IPS DF 4.7 (cell line): Measurements from ENCODE around the gene WDR45B.

Experiments used
- DNase-seq: peaks from one replicate; pipeline ENCODE4 v3.0.0-alpha.2; 2013; ENCODE audit warnings: low spot score; ENCODE audit errors: extremely low read depth

Gene WDR45B

DNA sequence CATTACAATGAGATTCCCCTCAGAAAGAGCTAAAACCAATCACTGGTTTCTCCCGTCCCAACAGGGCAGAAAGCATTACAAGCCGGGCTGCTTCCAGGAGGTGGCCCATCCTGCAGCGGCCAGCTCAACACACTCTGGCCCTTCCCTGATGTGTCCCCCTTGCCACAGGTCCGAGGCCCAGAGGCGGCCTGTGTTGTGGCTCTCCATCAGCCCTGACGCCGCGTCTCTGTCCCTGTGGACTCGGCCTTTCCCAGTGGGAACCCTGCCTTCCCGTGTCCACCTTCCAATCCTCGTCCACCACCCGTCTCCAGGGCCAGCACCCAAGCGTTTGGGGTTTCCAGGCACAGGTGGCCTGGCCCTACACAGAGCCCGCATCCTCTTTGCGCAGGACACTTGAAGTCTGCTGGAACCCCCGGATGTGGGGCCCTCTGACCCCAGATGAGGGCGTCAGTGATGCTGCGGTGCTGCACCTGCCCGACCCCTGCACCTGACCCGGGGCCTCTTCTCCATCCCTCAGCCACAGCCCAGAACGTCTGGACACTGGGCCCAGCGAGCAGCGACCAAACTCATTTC is 29.2 kb upstream of the WDR45B start:
- no peak for DNase-seq

DNA sequence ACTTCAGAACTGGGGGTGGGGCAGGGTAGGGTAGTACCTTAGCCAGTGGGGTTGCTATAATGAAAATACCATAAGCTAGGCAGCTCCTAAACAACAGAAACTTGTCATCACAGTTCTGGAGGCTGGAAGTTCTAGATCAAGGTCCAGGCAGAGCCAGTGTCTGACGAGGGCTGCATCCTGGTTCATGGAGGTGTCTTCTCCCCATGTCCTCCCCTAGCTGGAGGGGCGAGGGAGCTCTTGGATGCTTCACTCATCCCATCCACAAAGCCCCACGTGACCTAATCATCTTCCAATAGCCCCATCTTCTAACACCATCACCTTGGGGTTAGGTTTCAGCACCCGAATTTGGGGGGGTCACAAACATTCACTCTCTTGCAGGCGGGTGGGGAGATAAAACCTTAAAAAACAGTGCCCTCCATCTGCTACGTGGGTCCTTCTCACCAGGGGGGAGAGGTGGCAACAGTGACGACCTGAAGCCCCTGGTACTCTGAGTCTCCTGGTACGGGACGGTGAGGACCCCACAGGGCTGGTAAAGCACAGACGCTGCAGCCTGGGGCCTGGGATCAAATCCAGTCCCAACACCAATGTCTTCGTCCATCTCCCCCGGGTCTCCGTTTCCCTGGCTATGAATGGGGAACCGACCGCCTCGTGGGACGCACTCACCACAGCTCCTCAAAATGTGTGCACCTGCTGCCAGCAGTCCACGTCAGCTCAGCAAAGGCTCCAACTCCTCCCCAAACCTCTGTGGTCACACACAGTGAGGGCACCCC is 27.4 kb upstream of the WDR45B start:
- DNase-seq, result no peak

- DNase-seq, result no peak
These were observed 26.6 kb upstream of the WDR45B start for GRCh38 chr17:82674656-82675475.

GRCh38 chr17:82670661-82671450 is 22.6 kb upstream of the WDR45B start:
- DNase-seq, result no peak

- DNase-seq, result peak; percentile 25
These were observed 20.4 kb upstream of the WDR45B start for GRCh38 chr17:82668631-82669099.

DNA sequence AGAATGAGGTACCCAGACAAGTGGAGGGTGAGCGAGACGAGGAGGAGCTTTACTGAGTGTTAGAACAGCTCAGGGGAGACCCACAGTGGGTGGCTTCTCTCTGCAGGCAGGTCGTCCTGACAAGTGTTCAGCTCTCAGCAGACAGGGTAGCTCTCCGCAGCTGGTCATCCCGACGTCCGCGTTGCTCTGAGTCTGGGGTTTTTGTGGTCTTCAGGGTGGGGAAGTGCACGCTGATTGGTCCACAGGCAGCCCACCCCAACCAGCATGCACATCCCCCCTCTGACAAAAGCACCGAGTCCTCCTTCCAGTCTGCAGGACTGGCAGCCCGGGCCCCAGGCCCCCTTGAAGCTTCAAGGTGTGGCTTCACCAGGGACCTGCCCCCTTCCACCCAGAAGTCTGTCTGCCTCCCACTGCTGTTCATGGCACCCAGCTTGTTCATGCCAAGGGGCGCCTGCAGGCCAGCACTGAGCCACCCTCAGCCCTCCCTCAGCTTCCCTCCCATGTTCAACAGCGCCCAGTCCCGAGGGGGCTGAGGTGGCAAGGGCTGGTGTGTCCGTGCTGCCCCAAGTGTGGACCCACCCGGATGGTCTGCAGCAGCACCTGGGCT is 19.9 kb upstream of the WDR45B start:
- DNase-seq, result no peak

DNA sequence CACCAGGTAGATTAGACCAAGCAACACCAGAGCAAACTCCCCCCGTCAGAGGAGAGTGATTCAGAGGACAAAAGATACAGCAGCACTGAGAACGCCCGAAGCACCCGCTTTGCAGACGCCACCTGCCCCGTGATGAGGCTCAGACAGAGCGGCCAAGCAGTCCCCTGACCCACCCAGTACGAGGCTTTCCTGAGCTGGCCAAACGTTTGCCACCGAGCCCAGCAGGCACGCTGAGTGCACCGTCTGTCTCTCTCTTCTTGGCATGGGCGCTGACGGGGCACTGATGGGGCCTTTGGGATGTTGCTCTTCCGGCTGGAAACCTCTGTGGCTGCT is 19.4 kb upstream of the WDR45B start:
- DNase-seq, result no peak

- no peak for DNase-seq
These were observed 18.9 kb upstream of the WDR45B start for GRCh38 chr17:82666931-82667667.

DNA sequence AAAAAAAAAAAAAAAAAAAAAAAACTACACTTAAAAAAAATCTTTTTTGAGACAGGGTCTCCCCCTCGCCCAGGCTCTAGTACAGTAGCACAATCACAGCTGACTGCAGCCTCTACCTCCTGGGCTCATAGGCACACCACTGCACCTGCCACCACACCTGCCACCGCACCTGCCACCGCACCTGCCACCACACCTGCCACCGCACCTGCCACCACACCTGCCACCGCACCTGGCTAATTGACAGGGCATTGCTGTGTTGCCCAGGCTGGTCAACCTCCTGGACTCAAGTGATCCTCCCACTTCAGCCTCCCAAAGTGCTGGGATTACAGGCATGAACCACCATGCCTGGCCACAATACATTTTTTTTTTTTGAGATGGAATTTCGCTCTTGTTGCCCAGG is 17.6 kb upstream of the WDR45B start:
- DNase-seq, result no peak

DNA sequence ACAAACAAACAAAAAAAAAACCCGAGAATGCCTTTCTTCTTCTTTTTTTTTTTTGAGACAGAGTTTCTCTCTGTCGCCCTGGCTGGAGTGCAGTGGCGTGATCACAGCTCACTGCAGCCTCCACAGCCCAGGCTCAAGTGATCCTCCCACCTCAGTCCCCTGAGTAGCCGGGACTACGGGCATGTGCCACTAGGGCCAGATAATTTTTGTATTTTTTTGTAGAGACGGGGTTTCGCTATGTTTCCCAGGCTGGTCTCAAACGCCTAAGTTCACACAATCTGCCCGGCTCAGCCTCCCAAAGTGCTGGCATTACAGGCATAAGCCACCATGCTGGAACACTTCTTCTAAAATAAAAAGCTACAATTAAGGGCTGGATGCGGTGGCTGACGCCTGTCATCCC is 17.0 kb upstream of the WDR45B start:
- no peak for DNase-seq

GRCh38 chr17:82664701-82665182 is 16.5 kb upstream of the WDR45B start:
- no peak for DNase-seq

- no peak for DNase-seq
These were observed 16.0 kb upstream of the WDR45B start for GRCh38 chr17:82664276-82664575.

- DNase-seq, result no peak
These were observed 15.4 kb upstream of the WDR45B start for GRCh38 chr17:82663381-82664275.

- DNase-seq, result no peak
These were observed 14.5 kb upstream of the WDR45B start for GRCh38 chr17:82662711-82663261.

DNA sequence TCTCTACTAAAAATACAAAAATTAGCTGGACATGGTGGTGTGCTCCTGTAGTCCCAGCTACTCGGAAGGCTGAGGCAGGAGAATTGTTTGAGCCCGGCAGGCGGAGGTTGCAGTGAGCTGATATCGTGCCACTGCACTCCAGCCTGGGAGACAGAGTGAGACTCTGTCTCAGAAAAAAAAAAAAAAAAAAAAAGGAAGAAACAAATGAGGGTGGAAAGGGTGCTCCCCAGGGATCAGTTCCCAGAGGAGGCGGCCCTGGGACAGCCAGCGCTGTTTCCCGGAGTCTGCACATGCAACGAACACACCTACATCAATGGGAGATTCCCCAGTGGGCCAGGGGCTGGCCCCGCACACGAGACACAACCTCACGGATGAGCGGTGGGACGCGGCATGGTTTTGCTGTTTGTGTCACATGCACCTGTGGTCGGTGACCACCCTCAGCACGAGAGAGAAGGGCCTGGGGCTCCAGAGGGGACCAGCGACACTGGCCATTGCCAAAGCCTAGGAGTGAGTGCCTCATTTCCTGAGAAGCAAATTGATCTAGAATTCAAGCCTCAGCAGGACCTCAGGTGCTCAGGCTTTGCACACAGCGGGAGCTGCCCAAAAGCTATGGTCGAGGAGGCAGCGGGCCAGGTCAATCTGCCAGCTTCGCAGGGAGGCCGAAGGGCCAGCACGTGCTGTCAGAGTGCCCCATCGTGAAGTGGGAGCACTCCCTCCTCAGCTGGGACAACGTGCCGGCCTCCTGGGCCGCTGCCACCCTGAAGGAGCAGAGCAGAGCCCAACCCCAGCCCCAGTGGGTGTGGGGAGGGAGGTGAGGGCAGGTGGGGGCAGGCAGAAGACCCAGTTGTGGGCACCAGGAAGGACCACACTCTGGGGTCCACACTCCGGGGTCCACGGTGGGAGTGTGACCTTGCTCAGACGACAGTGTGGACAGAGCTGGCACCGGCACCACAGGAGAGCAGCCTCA is 13.8 kb upstream of the WDR45B start:
- DNase-seq, result no peak

GRCh38 chr17:82659886-82660285 is 11.6 kb upstream of the WDR45B start:
- no peak for DNase-seq

DNA sequence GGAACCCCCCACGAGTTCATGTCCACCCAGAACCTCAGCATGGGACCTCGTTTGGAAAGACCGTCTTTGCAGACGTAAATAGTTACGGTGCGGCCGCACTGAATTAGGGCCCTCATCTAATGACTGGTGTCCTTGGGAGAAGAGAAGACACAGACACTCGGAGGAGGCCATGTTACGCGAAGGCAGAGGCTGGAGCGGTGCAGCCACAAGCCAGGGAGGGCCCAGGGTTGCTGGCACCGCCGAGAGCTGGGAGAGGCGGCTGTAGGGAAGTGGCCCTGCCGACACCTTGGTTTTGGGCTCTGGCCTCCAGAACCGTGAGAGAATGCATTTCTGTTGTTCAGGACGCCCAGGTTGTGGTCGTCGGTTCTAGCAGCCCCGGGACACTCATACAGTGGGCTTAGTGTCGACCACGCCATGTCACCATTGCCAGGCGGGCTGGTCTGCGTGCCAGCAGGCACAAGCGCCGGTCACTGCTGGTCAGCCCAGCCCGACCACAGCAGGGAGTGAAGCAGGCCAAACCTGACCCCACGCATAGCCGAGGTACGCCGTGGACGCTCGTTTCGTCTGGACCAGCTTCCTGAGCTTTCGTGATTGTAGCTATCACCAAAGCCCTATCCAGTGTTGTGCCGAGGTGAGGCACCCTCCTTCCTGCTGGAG is 10.7 kb upstream of the WDR45B start:
- no peak for DNase-seq

DNA sequence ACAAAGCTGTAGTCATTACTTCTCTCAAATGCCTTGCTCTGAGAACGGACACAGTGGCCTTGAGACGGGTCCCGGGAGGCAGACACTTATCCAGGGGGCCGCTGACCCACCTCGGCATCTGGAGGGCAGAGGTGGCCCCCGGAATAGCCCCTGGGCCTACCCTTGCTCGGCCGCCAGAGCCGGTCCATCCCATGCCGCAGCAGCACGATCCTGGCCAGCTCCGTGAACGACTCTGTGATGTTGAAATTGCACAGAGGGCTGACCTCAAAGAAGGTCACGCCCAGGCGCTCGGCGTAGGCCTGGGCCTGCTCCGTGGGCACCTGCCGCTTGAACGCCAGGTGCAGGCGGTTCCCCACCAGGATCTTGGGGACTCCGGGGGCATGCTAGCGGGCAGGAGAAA is 10.1 kb upstream of the WDR45B start:
- no peak for DNase-seq
